ENCODE measurements around the gene SEL1L2. TPM values are rescaled to one million over a fixed set of nuclear protein-coding genes. Genes with fewer than 3 reads are reported as not detected.

Gene SEL1L2
- total RNA-seq, 2 donors from 2014 or later = not detected

GRCh38 chr20:13883425-13883824 is 107.0 kb downstream of the SEL1L2 start:
- H3K27me3 ChIP-seq (ENCODE audit: control insufficient read depth, insufficient read depth, low read length, poor library complexity, severe bottlenecking) = no peaks in the 10 kb centered on the region
- no peaks in the 10 kb centered on the region for H3K4me1 ChIP-seq (ENCODE audit: control insufficient read depth, insufficient read depth, low read length)
- Mint-ChIP-seq H3K27ac (no peak overlapping the region), H3K9me3 (no peaks in the 10 kb centered on the region), H3K36me3 (ENCODE audit: low read depth) (no peaks in the 10 kb centered on the region), H3K4me1 (no peaks in the 10 kb centered on the region), H3K27me3 (ENCODE audit: insufficient read depth) (peaks cover 2% of the 10 kb centered on the region), H3K4me3 (no peak overlapping the region)
- no peak overlapping the region for H3K9ac ChIP-seq (ENCODE audit: extremely low read depth, low read length, poor library complexity, severe bottlenecking)
- H3K9me3 ChIP-seq (ENCODE audit: control insufficient read depth, low read length) = no peaks in the 10 kb centered on the region
- peak; percentile 14 for TF ChIP-seq CTCF (conservative IDR thresholded peaks at IDR 0.05)
- no peak overlapping the region for H3K27ac ChIP-seq (ENCODE audit: low read depth, low read length)
- H3K36me3 ChIP-seq (ENCODE audit: control insufficient read depth, insufficient read depth, low read length) = no peaks in the 10 kb centered on the region
- 65 to 69% methylated on average over 1 of the region's 1 CpG for WGBS, 2 experiments (ENCODE audit: insufficient coverage in 1 of 2, insufficient read length in 1 of 2)
- DNase-seq = no peak
- no peak overlapping the region for H3K4me3 ChIP-seq (ENCODE audit: low read length)

GRCh38 chr20:13878566-13878965 is 111.8 kb downstream of the SEL1L2 start:
- no peaks in the 10 kb centered on the region for H3K9me3 ChIP-seq (ENCODE audit: control insufficient read depth, low read length)
- Mint-ChIP-seq H3K36me3 (ENCODE audit: low read depth) (no peaks in the 10 kb centered on the region), H3K27me3 (ENCODE audit: insufficient read depth) (peaks cover 3% of the 10 kb centered on the region), H3K9me3 (no peaks in the 10 kb centered on the region), H3K4me1 (peaks cover 29% of the 10 kb centered on the region), H3K4me3 (no peak overlapping the region), H3K27ac (no peak overlapping the region)
- peaks cover 4% of the 10 kb centered on the region for H3K4me1 ChIP-seq (ENCODE audit: control insufficient read depth, insufficient read depth, low read length)
- 100% methylated on average over 1 of the region's 2 CpGs; no CpG with 5 or more reads in 1 of the 2 experiments for WGBS, 2 experiments (ENCODE audit: insufficient coverage in 1 of 2, insufficient read length in 1 of 2)
- no peak overlapping the region for H3K9ac ChIP-seq (ENCODE audit: extremely low read depth, low read length, poor library complexity, severe bottlenecking)
- no peaks in the 10 kb centered on the region for H3K27me3 ChIP-seq (ENCODE audit: control insufficient read depth, insufficient read depth, low read length, poor library complexity, severe bottlenecking)
- H3K27ac ChIP-seq (ENCODE audit: low read depth, low read length) = no peak overlapping the region
- H3K36me3 ChIP-seq (ENCODE audit: control insufficient read depth, insufficient read depth, low read length) = no peaks in the 10 kb centered on the region
- no peak for DNase-seq
- no peak for TF ChIP-seq CTCF (conservative IDR thresholded peaks at IDR 0.05)
- H3K4me3 ChIP-seq (ENCODE audit: low read length) = no peak overlapping the region

- no peak overlapping the region for H3K9ac ChIP-seq (ENCODE audit: extremely low read depth, low read length, poor library complexity, severe bottlenecking)
- 72 to 89% methylated on average over 3 of the region's 4 CpGs for WGBS, 2 experiments (ENCODE audit: insufficient coverage in 1 of 2, insufficient read length in 1 of 2)
- H3K27ac Mint-ChIP-seq = no peak overlapping the region
- H3K27me3 ChIP-seq (ENCODE audit: control insufficient read depth, insufficient read depth, low read length, poor library complexity, severe bottlenecking) = peaks cover 1% of the 10 kb centered on the region
- H3K36me3 Mint-ChIP-seq (ENCODE audit: low read depth) = no peaks in the 10 kb centered on the region
- H3K4me1 Mint-ChIP-seq = peaks cover 31% of the 10 kb centered on the region
- H3K9me3 Mint-ChIP-seq = no peaks in the 10 kb centered on the region
- peaks cover 3% of the 10 kb centered on the region for H3K27me3 Mint-ChIP-seq (ENCODE audit: insufficient read depth)
- H3K4me1 ChIP-seq (ENCODE audit: control insufficient read depth, insufficient read depth, low read length) = peaks cover 4% of the 10 kb centered on the region
- no peak overlapping the region for H3K4me3 Mint-ChIP-seq
- H3K36me3 ChIP-seq (ENCODE audit: control insufficient read depth, insufficient read depth, low read length) = no peaks in the 10 kb centered on the region
- no peak for TF ChIP-seq CTCF (conservative IDR thresholded peaks at IDR 0.05)
- no peaks in the 10 kb centered on the region for H3K9me3 ChIP-seq (ENCODE audit: control insufficient read depth, low read length)
- no peak overlapping the region for H3K4me3 ChIP-seq (ENCODE audit: low read length)
- DNase-seq = no peak
- H3K27ac ChIP-seq (ENCODE audit: low read depth, low read length) = no peak overlapping the region
Observed at GRCh38 chr20:13877793-13878192, 112.6 kb downstream of the SEL1L2 start.
